ENCODE measurements around the gene SETDB1. TPM values are rescaled to one million over a fixed set of nuclear protein-coding genes. Genes with fewer than 3 reads are reported as not detected.

The SETDB1 gene
- total RNA-seq, 4 donors from 2014 or later: 25.0 to 61.9 (median 38.5) TPM

GRCh38 chr1:150981805-150982712, 55.9 kb downstream of the SETDB1 start, which contains the start of gene ANXA9:
Gene ANXA9, plus strand, starts transcription at chr1:150982292. Its CDS starts 814 bp downstream, at chr1:150983106.
- H3K4me3 ChIP-seq: no peak within 1 kb of the TSS
- 61% methylated on average over 9 of the region's 12 CpGs for WGBS

GRCh38 chr1:150985179-150985825, 59.1 kb downstream of the SETDB1 start:
- Histone ChIP-seq H3K36me3 (no peaks in the 10 kb centered on the region), H3K27me3 (no peaks in the 10 kb centered on the region), H3K4me3 (no peak overlapping the region), H3K27ac (no peak overlapping the region), H3K9me3 (no peaks in the 10 kb centered on the region), H3K4me1 (peaks cover 17% of the 10 kb centered on the region)
- no peak for DNase-seq (ENCODE audit: low spot score in 2 of 2)
- WGBS: 92% methylated on average over 2 of the region's 2 CpGs
- no peak for TF ChIP-seq POLR2A (IDR thresholded peaks at IDR 0.05)

More at GRCh38 chr1:150981805-150982712, 55.9 kb downstream of the SETDB1 start, which contains the start of gene ANXA9:
- Histone ChIP-seq H3K27me3 (no peaks in the 10 kb centered on the region), H3K9me3 (no peaks in the 10 kb centered on the region), H3K27ac (no peak within 1 kb of the TSS), H3K36me3 (no peaks in the 10 kb centered on the region), H3K4me1 (peaks cover 42% of the 10 kb centered on the region)
- TF ChIP-seq CTCF (IDR thresholded peaks at IDR 0.05) (no peak), POLR2A (IDR thresholded peaks at IDR 0.05) (no peak), EP300 (IDR thresholded peaks at IDR 0.05) (no peak), POLR2AphosphoS5 (IDR thresholded peaks at IDR 0.05) (no peak)
- DNase-seq (ENCODE audit: low spot score in 2 of 2): no peak

DNA sequence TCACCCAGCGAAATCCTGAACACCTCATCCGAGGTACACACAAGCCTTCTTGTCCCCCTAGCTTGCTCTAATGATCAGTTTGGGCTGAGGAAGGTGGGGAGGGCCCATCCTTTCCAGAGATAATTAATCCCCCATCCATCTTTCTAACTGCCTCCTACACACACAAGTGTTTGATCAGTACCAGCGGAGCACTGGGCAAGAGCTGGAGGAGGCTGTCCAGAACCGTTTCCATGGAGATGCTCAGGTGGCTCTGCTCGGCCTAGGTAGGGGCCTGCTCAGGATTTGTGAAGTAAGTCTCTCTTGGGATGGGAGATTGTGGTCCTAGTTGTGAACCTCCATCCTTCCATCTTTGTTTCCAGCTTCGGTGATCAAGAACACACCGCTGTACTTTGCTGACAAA, 61.8 kb downstream of the SETDB1 start:
- Histone ChIP-seq H3K9me3 (no peaks in the 10 kb centered on the region), H3K27me3 (no peaks in the 10 kb centered on the region), H3K4me3 (no peak overlapping the region), H3K4me1 (no peaks in the 10 kb centered on the region), H3K36me3 (no peaks in the 10 kb centered on the region), H3K27ac (no peak overlapping the region)
- 94% methylated on average over 7 of the region's 7 CpGs for WGBS
- no peak for DNase-seq (ENCODE audit: low spot score in 2 of 2)
- TF ChIP-seq CTCF (IDR thresholded peaks at IDR 0.05): no peak
- no peak for TF ChIP-seq POLR2AphosphoS5 (IDR thresholded peaks at IDR 0.05)
- no peak for TF ChIP-seq POLR2A (IDR thresholded peaks at IDR 0.05)

DNA sequence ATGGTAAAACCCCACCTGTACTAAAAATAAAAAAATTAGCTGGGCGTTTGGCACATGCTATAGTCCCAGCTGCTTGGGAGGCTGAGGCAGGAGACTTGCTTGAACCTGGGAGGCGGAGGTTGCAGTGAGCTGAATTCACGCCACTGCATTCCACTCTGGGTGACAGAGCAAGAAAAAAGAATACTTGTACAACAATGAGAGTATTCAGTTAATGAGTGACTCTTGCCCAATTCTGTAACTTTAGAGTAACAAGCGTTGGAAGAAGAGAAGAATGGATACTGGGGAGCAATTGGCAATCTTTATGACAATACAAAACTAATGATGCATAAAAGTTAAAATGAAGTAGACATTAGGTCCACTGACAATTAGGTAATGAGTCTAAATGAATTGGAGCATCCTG, 66.5 kb downstream of the SETDB1 start:
- Histone ChIP-seq H3K9me3 (no peaks in the 10 kb centered on the region), H3K36me3 (peaks cover 9% of the 10 kb centered on the region), H3K27ac (no peak overlapping the region), H3K27me3 (no peaks in the 10 kb centered on the region), H3K4me1 (peaks cover 15% of the 10 kb centered on the region), H3K4me3 (no peak overlapping the region)
- no peak for DNase-seq (ENCODE audit: low spot score in 2 of 2)
- TF ChIP-seq CTCF (IDR thresholded peaks at IDR 0.05): no peak
- TF ChIP-seq POLR2A (IDR thresholded peaks at IDR 0.05): no peak
- TF ChIP-seq POLR2AphosphoS5 (IDR thresholded peaks at IDR 0.05): no peak
- no peak for TF ChIP-seq EP300 (IDR thresholded peaks at IDR 0.05)
- WGBS: 61% methylated on average over 4 of the region's 4 CpGs

- WGBS: 85% methylated on average over 3 of the region's 3 CpGs
- DNase-seq (ENCODE audit: low spot score in 2 of 2): no peak
- Histone ChIP-seq H3K27ac (no peak overlapping the region), H3K4me3 (no peak overlapping the region), H3K4me1 (peaks cover 15% of the 10 kb centered on the region), H3K9me3 (no peaks in the 10 kb centered on the region), H3K36me3 (peaks cover 26% of the 10 kb centered on the region), H3K27me3 (no peaks in the 10 kb centered on the region)
- TF ChIP-seq EP300 (IDR thresholded peaks at IDR 0.05) (no peak), POLR2A (IDR thresholded peaks at IDR 0.05) (no peak), POLR2AphosphoS5 (IDR thresholded peaks at IDR 0.05) (no peak), CTCF (IDR thresholded peaks at IDR 0.05) (no peak)
These were observed 68.1 kb downstream of the SETDB1 start for GRCh38 chr1:150994248-150994647.
